Right lobe of liver (tissue), 6 donors: Measurements from ENCODE around the gene OR6C70. TPM values are rescaled to one million over a fixed set of nuclear protein-coding genes. Genes with fewer than 3 reads are reported as not detected.

ENCODE experiments used
- ATAC-seq, 4 donors: fragments of 200-7000 bp; cut with Tn5 transposase; one replicate each; pipeline ENCODE4 v1.9.1; 2020; ENCODE audit warnings: mild to moderate bottlenecking in 4 of 4, moderate library complexity in 4 of 4
- DNase-seq, 3 donors: peaks; one replicate each; pipeline ENCODE4 v3.0.0-alpha.2; 2020
- H3K27ac ChIP-seq, 3 donors: fragments of 200-600 bp; one replicate each; pipeline ENCODE4 v1.8.0; 2022
- H3K27me3 ChIP-seq, 2 donors: fragments of 200-600 bp; one replicate each; pipeline ENCODE4 v1.8.0; 2022
- H3K36me3 ChIP-seq, 4 donors: fragments of 200-600 bp; sonication (generic) in 1 of 4; one replicate each; pipeline versions ENCODE4 v1.5.1 to v1.8.0; 2017 to 2022; ENCODE audit warnings: control low read depth in 1 of 4
- H3K4me1 ChIP-seq, 4 donors: fragments of 200-600 bp; sonication (generic) in 1 of 4; one replicate each; pipeline versions ENCODE4 v1.5.1 to v1.8.0; 2017 to 2022; ENCODE audit warnings: control low read depth in 1 of 4
- H3K4me3 ChIP-seq, 3 donors: fragments of 200-600 bp; one replicate each; pipeline ENCODE4 v1.8.0; 2022
- H3K9me3 ChIP-seq, 4 donors: fragments of 200-600 bp; sonication (generic) in 1 of 4; one replicate each; pipeline versions ENCODE4 v1.5.1 to v1.8.0; 2017 to 2022; ENCODE audit warnings: control low read depth in 1 of 4
- CTCF ChIP-seq, 4 donors: fragments of 200-600 bp in 3 of 4; fragments of 450-650 bp in 1 of 4; IDR thresholded peaks; one replicate each; pipeline versions ENCODE4 v1.5.1 to v1.8.0; 2016 to 2022; ENCODE audit warnings: antibody characterized with exemption in 4 of 4, mild to moderate bottlenecking in 2 of 4
- POLR2A ChIP-seq: fragments of 450-650 bp; IDR thresholded peaks from one replicate; pipeline ENCODE4 v1.6.1; 2017; ENCODE audit warnings: antibody characterized with exemption, mild to moderate bottlenecking
- WGBS: methylation state at CpG from one replicate; pipeline ENCODE4 v1.1.6; 2018; ENCODE audit warnings: low coverage, low lambda C conversion rate; ENCODE audit not compliant: insufficient coverage; ENCODE audit errors: missing lambda C conversion rate; 5-methylcytosine and 5-hydroxymethylcytosine counted together
- intact Hi-C, 2 donors: fragments of 100-400 bp; cut with DNase I; formaldehyde crosslinking; loops; one replicate each; pipeline versions ENCODE4 v1.11.2 to v1.14.1; 2022
- total RNA-seq, 6 experiments: library from RNA; depleted of rRNA in 2 of 6; stranded (reverse); fragments of >200 nt in 2 of 6; fragmentation: NEBNext Ultra II Directional in 3 of 6; extraction: Animal tissue kit (Norgen Biotek cat#: 25700) in 3 of 6; gene quantifications; one replicate each; pipeline versions ENCODE4 v1.1.0 to v1.2.4, GENCODE V29; 2016 to 2023
- donor health status: DM: no; HTN: yes; CAD: no.
- donor health status: DM: no; HTN: no; CAD: no.
- donor health status: DM: no; HTN: no; CAD: no.
- donor health status: DM: no; HTN: yes; CAD: no.
- donor health status: DM: no; HTN: yes; CAD: no.

Gene OR6C70
- total RNA-seq, 6 experiments from 2014 or later: not detected

- ATAC-seq (no peak), DNase-seq (no peak)
- Histone ChIP-seq H3K4me1 (no peaks in the 10 kb centered on the region), H3K36me3 (no peaks in the 10 kb centered on the region), H3K9me3 (no peaks in the 10 kb centered on the region), H3K27ac (no peak within 1 kb of the TSS), H3K4me3 (no peak within 1 kb of the TSS), H3K27me3 (peaks cover 0 to 3% of the 10 kb centered on the region in 2 donors)
- WGBS: 67% methylated on average over 4 of the region's 4 CpGs
- intact Hi-C loops: no loop called here
- TF ChIP-seq CTCF (IDR thresholded peaks at IDR 0.05) (no peak), POLR2A (no peak)
These were observed 44.0 kb downstream of the OR6C70 start, which contains the start of gene OR6C76 for GRCh38 chr12:55425954-55426353. Gene OR6C76, plus strand, starts transcription at chr12:55426254. Its CDS starts 0 bp downstream, at chr12:55426254.

GRCh38 chr12:55420307-55420962 lies 49.5 kb downstream of the OR6C70 start:
- 80% methylated on average over 2 of the region's 2 CpGs for WGBS
- no peak for ATAC-seq
- Histone ChIP-seq H3K9me3 (no peaks in the 10 kb centered on the region), H3K4me3 (no peak overlapping the region), H3K27me3 (no peaks in the 10 kb centered on the region), H3K27ac (no peak overlapping the region), H3K36me3 (no peaks in the 10 kb centered on the region), H3K4me1 (no peaks in the 10 kb centered on the region)
- intact Hi-C loops: no loop called here
- TF ChIP-seq CTCF (IDR thresholded peaks at IDR 0.05): no peak
- TF ChIP-seq POLR2A: no peak
- no peak for DNase-seq

Other genes starting within 250 kb of the OR6C70 start
- not detected for gene OR10A7, start 249.1 kb downstream of the OR6C70 start, total RNA-seq
- gene OR6C74, start 225.5 kb downstream of the OR6C70 start, total RNA-seq: not detected
- not detected for gene OR6C6, start 173.6 kb downstream of the OR6C70 start, total RNA-seq
- not detected for gene OR6C1, start 155.8 kb downstream of the OR6C70 start, total RNA-seq
- gene OR6C3, start 139.4 kb downstream of the OR6C70 start, total RNA-seq: not detected
- gene OR6C75, start 107.2 kb downstream of the OR6C70 start, total RNA-seq: not detected
- gene OR6C65, start 69.6 kb downstream of the OR6C70 start, total RNA-seq: not detected
- not detected for gene OR6C76, start 43.9 kb downstream of the OR6C70 start, total RNA-seq
- not detected for gene OR6C2, start 26.1 kb downstream of the OR6C70 start, total RNA-seq
- gene OR6C68, start 22.2 kb upstream of the OR6C70 start, total RNA-seq: not detected
- gene OR6C4, start 79.5 kb upstream of the OR6C70 start, total RNA-seq: not detected
- not detected for gene OR2AP1, start 102.3 kb upstream of the OR6C70 start, total RNA-seq
- gene OR10P1, start 166.8 kb upstream of the OR6C70 start, total RNA-seq: not detected
- 10 to 100 TPM in 3 of 6 experiments, 1 to 10 TPM in 3; 3.1 to 20.1 (median 8.3) TPM for gene ITGA7, start 237.8 kb upstream of the OR6C70 start, total RNA-seq
- gene BLOC1S1, start 245.9 kb upstream of the OR6C70 start, total RNA-seq: 100 to 1,000 TPM in 3 of 6 experiments, 10 to 100 TPM in 3; 81.8 to 175 (median 99.0) TPM